Panc1 (cell line): Measurements from ENCODE around the gene WWOX.

ENCODE experiments used
- CTCF ChIP-seq: fragments of 450-650 bp; IDR thresholded peaks from 2 replicates; pipeline ENCODE4 v1.5.1; 2017; ENCODE audit warnings: mild to moderate bottlenecking
- POLR2AphosphoS5 ChIP-seq: IDR thresholded peaks from 2 replicates; pipeline ENCODE4 v1.6.1; 2012; ENCODE audit warnings: mild to moderate bottlenecking, low read depth, low read length, moderate library complexity

GRCh38 chr16:78984324-78984723 lies 884.9 kb downstream of the WWOX start:
- no peak for TF ChIP-seq CTCF
- TF ChIP-seq POLR2AphosphoS5, result no peak
